Body of pancreas (tissue), 4 donors: Measurements from ENCODE around the gene DIO1. TPM values are rescaled to one million over a fixed set of nuclear protein-coding genes. Genes with fewer than 3 reads are reported as not detected.
A peak's percentile ranks its signal among the peaks of the same experiment; 100 is the strongest.
"Not testable (repeated sequence)": the region's sequence is repeated elsewhere in the genome, so short reads cannot be mapped to it uniquely, and the experiment has no call there.

ENCODE experiments used
- ATAC-seq: fragments of 150-250 bp; one replicate; pipeline ENCODE4 v1.9.1; 2016
- DNase-seq, 4 donors: peaks; one replicate each; pipeline ENCODE4 v3.0.0-alpha.2; 2019
- H3K27ac ChIP-seq, 4 donors: fragments of 200-600 bp; sonication (generic); 1 replicate in 3 of 4; 2 replicates in 1 of 4; pipeline versions ENCODE4 v1.5.1 to v1.6.1; 2016 to 2019; ENCODE audit warnings: mild to moderate bottlenecking in 1 of 4, mixed read lengths in 1 of 4, moderate library complexity in 1 of 4
- H3K27me3 ChIP-seq, 2 donors: fragments of 200-600 bp; sonication (generic); one replicate each; pipeline ENCODE4 v1.6.0; 2016; ENCODE audit warnings: mild to moderate bottlenecking in 1 of 2
- H3K36me3 ChIP-seq, 2 donors: fragments of 200-600 bp; sonication (generic); replicated peaks in 1 of 2; 2 replicates each; pipeline ENCODE4 v1.5.1; 2016; ENCODE audit warnings: low read depth in 2 of 2; ENCODE audit not compliant: insufficient read depth in 1 of 2
- H3K4me1 ChIP-seq: fragments of 200-600 bp; sonication (generic); one replicate; pipeline ENCODE4 v1.6.0; 2016
- H3K4me3 ChIP-seq, 2 donors: fragments of 200-600 bp; sonication (generic); 1 replicate in 1 of 2; 2 replicates in 1 of 2; pipeline ENCODE4 v1.5.1; 2016 to 2019
- H3K9me3 ChIP-seq, 3 donors: fragments of 200-600 bp; sonication (generic); 1 replicate in 2 of 3; 2 replicates in 1 of 3; pipeline ENCODE4 v1.5.1; 2016
- POLR2A ChIP-seq, 3 donors: fragments of 450-650 bp; IDR thresholded peaks; one replicate each; pipeline ENCODE4 v1.6.1; 2016; ENCODE audit warnings: antibody characterized with exemption in 3 of 3, mild to moderate bottlenecking in 2 of 3
- WGBS, 2 donors: methylation state at CpG; one replicate each; pipeline ENCODE4 v1.1.5; 2017; 5-methylcytosine and 5-hydroxymethylcytosine counted together
- intact Hi-C: fragments of 100-400 bp; cut with DNase I; formaldehyde crosslinking; loops from one replicate; pipeline ENCODE4 v1.15.1; 2023
- total RNA-seq, 2 donors: library from RNA; depleted of rRNA; stranded (reverse); fragments of >200 nt; gene quantifications; one replicate each; pipeline ENCODE4 v1.1.0, GENCODE V29; 2016
- TF ChIP-seq, protein P1 (sequence below), 7 experiments: fragments of 450-650 bp in 4 of 7; fragments of 200-600 bp in 3 of 7; sonication (generic) in 3 of 7; IDR thresholded peaks; one replicate each; pipeline ENCODE4 v1.5.1; 2016 to 2019; ENCODE audit warnings: antibody characterized with exemption in 7 of 7

DIO1 gene
- total RNA-seq, 2 donors from 2014 or later: not detected

DNA sequence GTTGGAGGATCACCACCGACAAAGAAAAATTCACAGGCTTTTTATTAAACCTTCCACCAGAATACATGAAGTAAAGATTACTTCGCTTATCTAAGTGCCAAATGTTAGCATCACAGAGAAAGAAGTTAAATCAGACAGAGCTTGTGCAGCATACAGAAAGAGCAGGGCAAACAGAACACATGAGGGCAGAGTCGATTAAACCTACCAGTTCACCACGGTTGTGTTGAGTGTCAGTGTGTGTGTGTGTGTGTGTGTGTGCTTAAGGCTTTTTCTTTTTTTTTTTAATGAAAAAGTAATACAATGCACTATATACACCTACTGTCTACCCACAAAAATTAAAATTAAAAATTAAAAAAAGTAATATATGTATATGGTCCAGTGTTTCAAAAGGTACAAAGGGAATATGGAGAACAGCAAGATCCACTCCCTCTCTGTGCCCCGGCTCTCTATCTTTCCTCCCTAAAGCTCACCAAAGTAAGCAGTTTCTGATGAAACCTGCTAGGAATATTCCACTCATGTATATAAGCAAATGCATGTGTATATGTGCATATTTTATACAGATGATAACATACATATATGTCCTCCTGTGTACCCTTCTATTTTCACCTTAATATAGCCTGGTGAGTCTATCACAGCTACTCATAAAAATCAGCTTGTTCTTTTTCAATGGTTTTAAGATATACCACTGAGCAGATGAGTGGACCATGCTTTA lies 22.1 kb upstream of the DIO1 start:
- no peak overlapping the region for H3K27ac ChIP-seq
- peaks cover 0 to 21% of the 10 kb centered on the region in 2 donors for H3K36me3 ChIP-seq
- TF ChIP-seq, protein P1, sequence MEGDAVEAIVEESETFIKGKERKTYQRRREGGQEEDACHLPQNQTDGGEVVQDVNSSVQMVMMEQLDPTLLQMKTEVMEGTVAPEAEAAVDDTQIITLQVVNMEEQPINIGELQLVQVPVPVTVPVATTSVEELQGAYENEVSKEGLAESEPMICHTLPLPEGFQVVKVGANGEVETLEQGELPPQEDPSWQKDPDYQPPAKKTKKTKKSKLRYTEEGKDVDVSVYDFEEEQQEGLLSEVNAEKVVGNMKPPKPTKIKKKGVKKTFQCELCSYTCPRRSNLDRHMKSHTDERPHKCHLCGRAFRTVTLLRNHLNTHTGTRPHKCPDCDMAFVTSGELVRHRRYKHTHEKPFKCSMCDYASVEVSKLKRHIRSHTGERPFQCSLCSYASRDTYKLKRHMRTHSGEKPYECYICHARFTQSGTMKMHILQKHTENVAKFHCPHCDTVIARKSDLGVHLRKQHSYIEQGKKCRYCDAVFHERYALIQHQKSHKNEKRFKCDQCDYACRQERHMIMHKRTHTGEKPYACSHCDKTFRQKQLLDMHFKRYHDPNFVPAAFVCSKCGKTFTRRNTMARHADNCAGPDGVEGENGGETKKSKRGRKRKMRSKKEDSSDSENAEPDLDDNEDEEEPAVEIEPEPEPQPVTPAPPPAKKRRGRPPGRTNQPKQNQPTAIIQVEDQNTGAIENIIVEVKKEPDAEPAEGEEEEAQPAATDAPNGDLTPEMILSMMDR (IDR thresholded peaks at IDR 0.05): no peak
- TF ChIP-seq POLR2A (IDR thresholded peaks at IDR 0.05): no peak
- WGBS, 2 donors: 71 to 73% methylated on average over 5 of the region's 5 CpGs
- no peaks in the 10 kb centered on the region for H3K4me1 ChIP-seq
- H3K4me3 ChIP-seq: no peak overlapping the region
- intact Hi-C loops: no loop called here
- ATAC-seq: no peak
- H3K27me3 ChIP-seq: no peaks in the 10 kb centered on the region
- no peaks in the 10 kb centered on the region for H3K9me3 ChIP-seq
- no peak for DNase-seq

DNA sequence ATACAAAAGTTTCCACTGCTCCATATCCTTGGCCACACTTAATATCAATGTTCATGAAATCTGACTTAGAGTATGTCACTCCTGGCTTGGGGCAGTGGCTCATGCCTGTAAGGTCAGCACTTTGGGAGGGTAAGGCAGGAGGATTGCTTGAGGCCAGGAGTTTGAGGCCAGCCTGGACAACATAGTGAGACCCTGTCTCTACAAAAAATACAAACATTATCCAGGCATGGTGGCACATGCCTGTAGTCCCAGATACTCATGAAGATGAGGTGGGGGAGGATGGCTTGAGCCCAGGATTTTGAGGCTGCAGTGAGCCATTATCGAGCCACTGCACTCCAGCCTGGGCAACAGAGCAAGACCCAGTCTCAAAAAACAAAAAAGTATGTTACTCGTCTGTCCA lies 18.8 kb upstream of the DIO1 start:
- H3K27ac ChIP-seq: not testable (repeated sequence)

DNA sequence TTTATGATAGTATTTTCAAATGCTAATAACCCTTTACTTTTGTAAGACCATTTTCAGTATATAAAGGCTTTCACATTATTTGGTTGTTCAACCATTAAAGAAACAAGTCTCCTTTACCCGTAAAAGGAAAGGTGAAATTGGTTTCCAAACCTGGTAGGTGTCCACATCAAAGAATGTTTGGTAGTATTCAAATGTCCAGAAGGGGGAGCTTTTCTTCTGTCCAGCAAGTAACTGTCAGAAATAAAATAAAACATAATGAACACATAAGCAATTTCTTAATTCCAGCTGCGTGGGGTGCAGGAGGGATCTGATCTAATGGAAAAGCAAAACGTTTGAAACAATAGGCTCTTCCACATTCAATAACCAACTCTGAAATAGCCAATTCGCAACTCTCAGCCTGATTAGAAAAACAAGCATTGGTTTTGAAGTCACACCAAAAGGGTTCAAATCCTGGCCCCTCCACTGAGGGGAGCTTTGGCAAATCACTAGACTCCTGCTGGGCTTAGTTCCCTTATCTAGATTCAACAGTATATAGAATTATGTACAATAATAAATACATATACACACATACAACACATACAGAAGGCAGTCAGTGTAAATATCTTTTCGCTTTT lies 15.4 kb upstream of the DIO1 start:
- TF ChIP-seq, protein P1 (IDR thresholded peaks at IDR 0.05): peak; percentile 21 to 69 (median 61)
- no peak for TF ChIP-seq POLR2A (IDR thresholded peaks at IDR 0.05)
- 40 to 44% methylated on average over 5 of the region's 5 CpGs for WGBS, 2 donors
- Histone ChIP-seq H3K27ac (no peak overlapping the region), H3K9me3 (no peaks in the 10 kb centered on the region), H3K27me3 (no peaks in the 10 kb centered on the region), H3K4me3 (no peak overlapping the region), H3K36me3 (peaks cover 0 to 18% of the 10 kb centered on the region in 2 donors), H3K4me1 (no peaks in the 10 kb centered on the region)
- DNase-seq (peak in 1 of 4 donors; percentile 11), ATAC-seq (peak; percentile 42)
- intact Hi-C loops: no loop called here

More for the DNA sequence above, 18.8 kb upstream of the DIO1 start:
- H3K4me3 ChIP-seq, ATAC-seq, H3K27me3 ChIP-seq, DNase-seq, intact Hi-C loops, H3K9me3 ChIP-seq, H3K4me1 ChIP-seq: not testable (repeated sequence)
- H3K36me3 ChIP-seq: peaks cover 0 to 23% of the 10 kb centered on the region in 2 donors
- WGBS, 2 donors: 90 to 100% methylated on average over 2 of the region's 2 CpGs

DNA sequence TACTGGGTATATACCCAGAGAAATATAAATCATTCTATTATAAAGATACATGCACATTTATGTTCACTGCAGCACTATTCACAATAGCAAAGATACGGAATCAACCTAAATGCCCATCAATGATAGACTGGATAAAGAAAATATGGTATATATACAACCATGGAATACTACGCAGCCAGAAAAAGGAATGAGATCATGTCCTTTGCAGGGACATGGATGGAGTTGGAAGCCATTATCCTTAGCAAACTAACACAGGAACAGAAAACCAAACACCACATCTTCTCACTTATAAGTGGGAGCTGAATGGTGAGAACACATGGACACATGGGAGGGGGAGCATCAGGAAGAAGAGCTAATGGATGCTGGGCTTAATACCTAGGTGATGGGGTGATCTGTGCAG lies 12.1 kb upstream of the DIO1 start:
- H3K36me3 ChIP-seq, intact Hi-C loops: not testable (repeated sequence)

DNA sequence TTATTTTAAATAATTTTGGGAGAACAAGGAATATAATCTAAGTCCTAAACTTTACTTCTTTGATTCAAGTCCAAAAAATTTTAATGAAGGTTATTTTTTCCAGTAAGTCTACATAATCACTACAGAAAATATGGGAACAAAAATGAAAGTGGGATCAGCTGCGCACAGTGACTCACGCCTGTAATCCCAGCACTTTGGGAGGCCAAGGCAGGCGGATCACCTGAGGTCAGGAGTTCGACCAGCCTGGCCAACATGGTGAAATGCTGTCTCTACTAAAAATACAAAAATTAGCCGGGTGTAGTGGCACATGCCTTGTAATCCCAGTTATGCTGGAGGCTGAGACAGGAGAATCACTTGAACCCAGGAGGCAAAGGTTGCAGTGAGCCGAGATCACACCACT lies 10.4 kb upstream of the DIO1 start:
- intact Hi-C loops, H3K27me3 ChIP-seq, H3K4me1 ChIP-seq, DNase-seq, H3K4me3 ChIP-seq, ATAC-seq, H3K36me3 ChIP-seq, H3K27ac ChIP-seq, H3K9me3 ChIP-seq: not testable (repeated sequence)
- 87 to 93% methylated on average over 6 of the region's 6 CpGs for WGBS, 2 donors

More for the DNA sequence above, 12.1 kb upstream of the DIO1 start:
- H3K27me3 ChIP-seq, H3K4me3 ChIP-seq, H3K27ac ChIP-seq, H3K4me1 ChIP-seq, ATAC-seq, DNase-seq, H3K9me3 ChIP-seq: not testable (repeated sequence)
- 96 to 99% methylated on average over 2 of the region's 2 CpGs for WGBS, 2 donors

DNA sequence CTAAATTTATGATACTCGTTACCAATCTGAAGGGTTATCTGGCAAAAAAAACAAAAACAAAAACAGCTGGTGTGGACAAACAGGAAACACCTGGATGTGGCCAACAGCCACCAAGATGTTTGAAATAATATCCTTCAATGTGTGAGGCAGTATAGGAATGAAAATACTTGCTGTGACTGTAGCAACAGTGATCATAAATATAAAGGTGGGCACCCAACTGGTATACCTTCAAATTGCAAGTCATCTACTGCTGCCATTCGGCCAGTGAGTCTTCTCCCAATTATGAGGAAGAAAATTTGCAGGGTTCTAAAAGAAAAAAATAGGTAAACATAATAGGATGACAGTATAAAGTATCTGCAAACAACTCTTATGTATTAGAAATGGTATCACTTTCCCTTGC lies 5.3 kb upstream of the DIO1 start:
- WGBS, 2 donors: 27 to 36% methylated on average over 2 of the region's 2 CpGs
- no peak for ATAC-seq

More for the DNA sequence above, 5.3 kb upstream of the DIO1 start:
- peaks cover 17% of the 10 kb centered on the region for H3K4me1 ChIP-seq
- no peaks in the 10 kb centered on the region for H3K9me3 ChIP-seq
- no peaks in the 10 kb centered on the region for H3K36me3 ChIP-seq
- peak overlapping the region in 1 of 4 donors; percentile 64 for H3K27ac ChIP-seq
- intact Hi-C loops: no loop called here
- peak overlapping the region; percentile 57 to 97 for H3K4me3 ChIP-seq
- no peaks in the 10 kb centered on the region for H3K27me3 ChIP-seq
- no peak for DNase-seq
- TF ChIP-seq, protein P1 (IDR thresholded peaks at IDR 0.05): no peak
- no peak for TF ChIP-seq POLR2A (IDR thresholded peaks at IDR 0.05)
